ENCODE results near the gene ITIH3. TPM values are rescaled to one million over a fixed set of nuclear protein-coding genes. Genes with fewer than 3 reads are reported as not detected.
"Not testable (repeated sequence)": the region's sequence is repeated elsewhere in the genome, so short reads cannot be mapped to it uniquely, and the experiment has no call there.

The ITIH3 gene
- total and polyA plus RNA-seq, 2 donors from 2014 or later = 2.1 to 2.3 TPM

DNA sequence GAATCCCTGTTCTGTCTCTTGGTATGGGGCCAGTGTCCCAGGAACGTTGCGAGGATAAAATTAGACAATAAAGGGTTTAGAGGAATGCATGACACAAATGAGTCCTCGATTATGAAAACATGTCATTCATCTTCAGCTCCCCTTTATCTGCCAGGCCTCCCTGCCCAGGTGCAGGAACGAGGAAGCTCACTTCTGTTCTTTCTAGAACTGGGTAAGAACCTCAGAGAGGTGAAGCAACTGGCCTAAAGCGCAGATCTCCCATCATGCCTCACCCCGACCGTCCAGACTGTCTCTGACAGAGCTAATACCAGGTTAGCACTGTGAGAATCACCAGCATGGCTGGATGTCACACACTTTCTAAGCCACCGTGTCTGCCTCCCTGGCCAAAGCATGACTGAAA is 18.7 kb upstream of the ITIH3 start:
- no peaks in the 10 kb centered on the region for H3K27me3 ChIP-seq (ENCODE audit: control insufficient read depth, insufficient read depth, low read length)

DNA sequence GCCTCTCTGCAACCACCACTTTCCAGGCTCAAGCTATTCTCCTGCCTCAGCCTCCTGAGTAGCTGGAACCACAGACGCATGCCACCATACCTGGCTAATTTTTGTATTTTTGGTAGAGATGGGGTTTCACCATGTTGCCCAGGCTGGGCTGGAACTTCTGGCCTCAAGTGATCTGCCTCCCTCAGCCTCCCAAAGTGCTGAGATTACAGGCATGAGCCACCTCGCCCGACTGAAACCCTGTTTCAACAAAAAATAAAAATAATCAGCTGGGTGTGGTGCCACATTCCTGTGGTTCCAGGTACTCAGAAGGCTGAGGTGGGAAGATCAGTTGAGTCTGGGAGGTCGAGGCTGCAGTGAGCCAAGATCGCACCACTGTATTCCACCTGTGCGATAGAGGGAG is 18.1 kb upstream of the ITIH3 start:
- FAIRE-seq; intact Hi-C loops (cut with DNase I); H3K27ac ChIP-seq (ENCODE audit: low read depth in 2 of 2, low read length in 2 of 2); DNase-seq; H3K9ac ChIP-seq (ENCODE audit: low read length in 3 of 3); H3K9me3 ChIP-seq (ENCODE audit: control insufficient read depth in 2 of 3, insufficient read depth in 1 of 3, low read length in 3 of 3); H3K27me3 ChIP-seq (ENCODE audit: control insufficient read depth, insufficient read depth, low read length); H3K36me3 ChIP-seq (ENCODE audit: control insufficient read depth in 2 of 3, insufficient read depth in 3 of 3, low read length in 3 of 3); H3K4me3 ChIP-seq (ENCODE audit: low read length in 3 of 3); H3K4me1 ChIP-seq (ENCODE audit: control insufficient read depth in 2 of 3, insufficient read depth in 2 of 3, low read depth in 1 of 3, low read length in 3 of 3): not testable (repeated sequence)

More for the DNA sequence above, 18.7 kb upstream of the ITIH3 start:
- TF ChIP-seq, protein P1, sequence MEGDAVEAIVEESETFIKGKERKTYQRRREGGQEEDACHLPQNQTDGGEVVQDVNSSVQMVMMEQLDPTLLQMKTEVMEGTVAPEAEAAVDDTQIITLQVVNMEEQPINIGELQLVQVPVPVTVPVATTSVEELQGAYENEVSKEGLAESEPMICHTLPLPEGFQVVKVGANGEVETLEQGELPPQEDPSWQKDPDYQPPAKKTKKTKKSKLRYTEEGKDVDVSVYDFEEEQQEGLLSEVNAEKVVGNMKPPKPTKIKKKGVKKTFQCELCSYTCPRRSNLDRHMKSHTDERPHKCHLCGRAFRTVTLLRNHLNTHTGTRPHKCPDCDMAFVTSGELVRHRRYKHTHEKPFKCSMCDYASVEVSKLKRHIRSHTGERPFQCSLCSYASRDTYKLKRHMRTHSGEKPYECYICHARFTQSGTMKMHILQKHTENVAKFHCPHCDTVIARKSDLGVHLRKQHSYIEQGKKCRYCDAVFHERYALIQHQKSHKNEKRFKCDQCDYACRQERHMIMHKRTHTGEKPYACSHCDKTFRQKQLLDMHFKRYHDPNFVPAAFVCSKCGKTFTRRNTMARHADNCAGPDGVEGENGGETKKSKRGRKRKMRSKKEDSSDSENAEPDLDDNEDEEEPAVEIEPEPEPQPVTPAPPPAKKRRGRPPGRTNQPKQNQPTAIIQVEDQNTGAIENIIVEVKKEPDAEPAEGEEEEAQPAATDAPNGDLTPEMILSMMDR (IDR thresholded peaks at IDR 0.05; ENCODE audit: borderline replicate concordance, extremely low read depth, insufficient read depth) = no peak
- Histone ChIP-seq H3K4me1 (ENCODE audit: control insufficient read depth in 2 of 3, insufficient read depth in 2 of 3, low read depth in 1 of 3, low read length in 3 of 3) (no peaks in the 10 kb centered on the region), H3K4me3 (ENCODE audit: low read length in 3 of 3) (no peak overlapping the region), H3K9me3 (ENCODE audit: control insufficient read depth in 2 of 3, insufficient read depth in 1 of 3, low read length in 3 of 3) (no peaks in the 10 kb centered on the region), H3K9ac (ENCODE audit: low read length in 3 of 3) (no peak overlapping the region), H3K36me3 (ENCODE audit: control insufficient read depth in 2 of 3, insufficient read depth in 3 of 3, low read length in 3 of 3) (no peaks in the 10 kb centered on the region), H3K27ac (ENCODE audit: low read depth in 2 of 2, low read length in 2 of 2) (no peak overlapping the region)
- FAIRE-seq = no peak
- no peak for DNase-seq
- intact Hi-C loops (cut with DNase I) = no loop called here

DNA sequence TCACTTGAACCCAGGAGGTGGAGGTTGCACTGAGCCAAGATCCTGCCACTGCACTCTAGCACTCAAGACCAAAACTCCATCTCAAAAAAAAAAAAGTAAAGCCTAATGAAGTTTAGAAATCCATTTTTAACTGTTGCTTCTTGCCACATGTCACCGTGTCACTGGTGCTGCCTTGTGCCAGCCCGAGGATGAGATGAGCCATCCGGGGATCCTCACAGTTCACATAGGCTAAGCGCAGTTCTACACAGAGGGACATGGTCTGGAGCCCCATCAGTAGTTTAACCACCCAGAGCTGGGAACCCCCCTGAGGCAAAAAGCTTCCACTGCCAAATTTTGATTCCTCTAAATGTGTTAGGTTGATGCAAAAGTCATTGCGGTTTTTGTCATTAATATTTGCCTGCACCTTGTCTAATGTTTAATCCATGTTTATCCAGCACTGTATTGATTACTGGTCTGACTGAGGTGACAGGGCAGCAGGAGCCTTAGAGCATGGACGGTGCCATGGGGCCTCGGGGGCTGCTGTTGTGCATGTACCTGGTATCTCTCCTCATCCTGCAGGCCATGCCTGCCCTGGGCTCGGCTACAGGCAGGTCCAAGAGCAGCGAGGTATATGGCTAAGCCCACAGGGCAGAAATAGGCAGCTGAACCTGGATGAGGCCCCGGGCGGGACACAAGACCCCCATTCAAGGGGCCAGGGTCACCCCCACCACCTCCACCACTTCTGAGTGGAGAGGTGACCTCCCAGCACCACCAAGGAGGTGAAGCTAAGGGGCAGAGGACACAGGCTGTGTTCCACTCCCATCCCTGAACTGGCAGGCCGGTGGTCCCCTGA is 17.3 kb upstream of the ITIH3 start, which contains the start of gene ITIH1:
Gene ITIH1 (plus strand): TSS at position 473 of the 832 bp plus-strand sequence. CDS start 17 bp downstream, at position 490.
- Histone ChIP-seq H3K9me3 (ENCODE audit: control insufficient read depth in 2 of 3, insufficient read depth in 1 of 3, low read length in 3 of 3) (no peaks in the 10 kb centered on the region), H3K27ac (ENCODE audit: low read depth in 2 of 2, low read length in 2 of 2) (no peak within 1 kb of the TSS), H3K4me1 (ENCODE audit: control insufficient read depth in 2 of 3, insufficient read depth in 2 of 3, low read depth in 1 of 3, low read length in 3 of 3) (no peaks in the 10 kb centered on the region), H3K9ac (ENCODE audit: low read length in 3 of 3) (no peak within 1 kb of the TSS), H3K4me3 (ENCODE audit: low read length in 3 of 3) (no peak within 1 kb of the TSS), H3K27me3 (ENCODE audit: control insufficient read depth, insufficient read depth, low read length) (no peaks in the 10 kb centered on the region), H3K36me3 (ENCODE audit: control insufficient read depth in 2 of 3, insufficient read depth in 3 of 3, low read length in 3 of 3) (no peaks in the 10 kb centered on the region)
- FAIRE-seq (no peak), DNase-seq (peak in 3 of 5 donors; percentile 5 to 65 (median 24))
- intact Hi-C loops (cut with DNase I) = no loop called here
- TF ChIP-seq, protein P1 (IDR thresholded peaks at IDR 0.05; ENCODE audit: borderline replicate concordance, extremely low read depth, insufficient read depth) = no peak

DNA sequence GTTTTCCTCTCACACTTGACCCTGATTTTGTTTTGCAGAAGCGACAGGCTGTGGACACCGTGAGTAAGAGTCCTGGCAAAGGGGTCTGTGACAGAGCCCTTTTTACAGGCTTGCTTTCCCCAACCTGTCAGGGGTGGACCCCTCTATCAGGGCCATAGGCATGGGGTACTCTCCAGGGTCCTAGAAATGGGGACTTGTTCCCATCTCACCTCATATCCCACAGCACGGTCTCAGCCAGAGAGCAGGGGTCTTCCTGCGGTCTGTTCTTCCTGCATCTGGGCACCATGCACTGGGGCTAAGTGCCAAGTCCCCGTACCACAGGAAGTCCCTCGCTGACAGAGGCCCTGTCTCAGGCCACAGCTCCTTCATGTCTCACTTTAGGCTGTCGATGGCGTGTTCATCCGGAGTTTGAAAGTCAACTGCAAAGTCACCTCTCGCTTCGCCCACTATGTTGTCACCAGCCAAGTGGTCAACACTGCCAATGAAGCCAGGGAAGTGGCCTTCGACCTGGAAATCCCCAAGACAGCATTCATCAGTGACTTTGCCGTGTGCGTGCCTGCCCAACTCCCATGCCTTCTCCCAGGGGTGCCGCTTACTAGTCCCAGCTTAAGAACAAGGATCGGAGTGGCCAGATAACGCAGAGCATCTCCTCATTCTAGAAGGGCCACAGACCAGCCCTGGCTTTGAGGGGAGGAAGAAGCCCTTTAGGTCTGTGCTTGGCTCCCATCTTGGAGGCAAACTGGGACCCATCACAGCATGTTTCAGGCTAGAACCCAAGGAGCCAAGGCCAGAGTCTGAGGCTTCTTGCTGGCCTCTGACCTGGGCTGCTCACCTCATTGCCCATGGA is 16.4 kb upstream of the ITIH3 start:
- TF ChIP-seq, protein P1 (IDR thresholded peaks at IDR 0.05; ENCODE audit: borderline replicate concordance, extremely low read depth, insufficient read depth) = no peak
- Histone ChIP-seq H3K36me3 (ENCODE audit: control insufficient read depth in 2 of 3, insufficient read depth in 3 of 3, low read length in 3 of 3) (no peaks in the 10 kb centered on the region), H3K27me3 (ENCODE audit: control insufficient read depth, insufficient read depth, low read length) (no peaks in the 10 kb centered on the region), H3K9me3 (ENCODE audit: control insufficient read depth in 2 of 3, insufficient read depth in 1 of 3, low read length in 3 of 3) (no peaks in the 10 kb centered on the region), H3K27ac (ENCODE audit: low read depth in 2 of 2, low read length in 2 of 2) (no peak overlapping the region), H3K9ac (ENCODE audit: low read length in 3 of 3) (no peak overlapping the region), H3K4me1 (ENCODE audit: control insufficient read depth in 2 of 3, insufficient read depth in 2 of 3, low read depth in 1 of 3, low read length in 3 of 3) (no peaks in the 10 kb centered on the region), H3K4me3 (ENCODE audit: low read length in 3 of 3) (no peak overlapping the region)
- peak in 1 of 5 donors; percentile 5 for DNase-seq
- intact Hi-C loops (cut with DNase I) = no loop called here
- no peak for FAIRE-seq
